Measurements from ENCODE around the gene MT1HL1.

DNA sequence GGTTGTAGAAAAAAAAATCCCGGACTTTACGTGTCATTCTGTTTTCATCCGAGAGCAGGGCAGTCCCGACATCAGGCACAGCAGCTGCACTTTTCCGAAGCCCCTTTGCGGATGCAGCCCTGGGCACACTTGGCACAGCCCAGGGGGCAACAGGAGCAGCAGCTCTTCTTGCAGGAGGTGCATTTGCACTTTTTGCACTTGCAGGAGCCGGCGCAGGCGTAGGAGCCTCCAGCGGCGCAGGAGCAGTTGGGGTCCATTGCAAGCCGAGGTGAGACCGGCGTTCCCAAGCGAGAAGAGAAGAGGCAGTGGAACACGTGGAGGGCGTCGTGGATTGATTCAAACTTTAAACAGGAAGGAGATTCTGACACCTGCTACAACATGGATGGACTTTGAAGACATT is at the start of gene MT1HL1:
- no peak for TF ChIP-seq EGR1 (IDR thresholded peaks at IDR 0.05; ENCODE audit: low read depth in 2 of 2)
- TF ChIP-seq, protein P1, sequence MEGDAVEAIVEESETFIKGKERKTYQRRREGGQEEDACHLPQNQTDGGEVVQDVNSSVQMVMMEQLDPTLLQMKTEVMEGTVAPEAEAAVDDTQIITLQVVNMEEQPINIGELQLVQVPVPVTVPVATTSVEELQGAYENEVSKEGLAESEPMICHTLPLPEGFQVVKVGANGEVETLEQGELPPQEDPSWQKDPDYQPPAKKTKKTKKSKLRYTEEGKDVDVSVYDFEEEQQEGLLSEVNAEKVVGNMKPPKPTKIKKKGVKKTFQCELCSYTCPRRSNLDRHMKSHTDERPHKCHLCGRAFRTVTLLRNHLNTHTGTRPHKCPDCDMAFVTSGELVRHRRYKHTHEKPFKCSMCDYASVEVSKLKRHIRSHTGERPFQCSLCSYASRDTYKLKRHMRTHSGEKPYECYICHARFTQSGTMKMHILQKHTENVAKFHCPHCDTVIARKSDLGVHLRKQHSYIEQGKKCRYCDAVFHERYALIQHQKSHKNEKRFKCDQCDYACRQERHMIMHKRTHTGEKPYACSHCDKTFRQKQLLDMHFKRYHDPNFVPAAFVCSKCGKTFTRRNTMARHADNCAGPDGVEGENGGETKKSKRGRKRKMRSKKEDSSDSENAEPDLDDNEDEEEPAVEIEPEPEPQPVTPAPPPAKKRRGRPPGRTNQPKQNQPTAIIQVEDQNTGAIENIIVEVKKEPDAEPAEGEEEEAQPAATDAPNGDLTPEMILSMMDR (IDR thresholded peaks at IDR 0.05; ENCODE audit: low read depth, low read length, missing input control) = no peak
- no peak for TF ChIP-seq TAF1 (conservative IDR thresholded peaks at IDR 0.05)
- no peak for TF ChIP-seq FOXA1 (IDR thresholded peaks at IDR 0.05)
- no peak for TF ChIP-seq YY1 (IDR thresholded peaks at IDR 0.05)
- TF ChIP-seq HNF4G (IDR thresholded peaks at IDR 0.05) = no peak
- TF ChIP-seq GABPA (IDR thresholded peaks at IDR 0.05 in 1 of 2, conservative IDR thresholded peaks at IDR 0.05 in 1 of 2) = no peak
- no peak for TF ChIP-seq RAD21 (IDR thresholded peaks at IDR 0.05)
